ENCODE measurements around the gene MPG.

DNA sequence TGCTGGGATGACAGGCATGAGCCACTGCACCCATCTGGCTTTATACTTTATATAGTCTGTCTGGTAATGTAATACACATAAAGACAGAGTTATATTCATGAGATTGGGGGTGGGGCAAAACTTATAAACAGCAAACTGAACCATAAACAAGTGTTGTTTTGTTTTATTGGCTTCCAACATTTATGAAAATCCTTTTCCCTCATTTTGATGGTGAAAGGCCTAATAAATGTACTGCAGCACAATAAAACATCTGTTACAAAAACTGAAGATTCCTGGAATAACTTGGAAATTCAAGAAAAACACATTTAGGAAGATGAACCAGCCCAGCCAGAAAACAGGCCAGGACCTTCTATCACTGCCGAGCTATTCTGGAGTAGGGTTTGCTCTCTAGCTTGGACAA, 44.3 kb downstream of the MPG start:
- TF ChIP-seq REST (IDR thresholded peaks at IDR 0.05; ENCODE audit: borderline replicate concordance), result no peak
- TF ChIP-seq, protein P1, sequence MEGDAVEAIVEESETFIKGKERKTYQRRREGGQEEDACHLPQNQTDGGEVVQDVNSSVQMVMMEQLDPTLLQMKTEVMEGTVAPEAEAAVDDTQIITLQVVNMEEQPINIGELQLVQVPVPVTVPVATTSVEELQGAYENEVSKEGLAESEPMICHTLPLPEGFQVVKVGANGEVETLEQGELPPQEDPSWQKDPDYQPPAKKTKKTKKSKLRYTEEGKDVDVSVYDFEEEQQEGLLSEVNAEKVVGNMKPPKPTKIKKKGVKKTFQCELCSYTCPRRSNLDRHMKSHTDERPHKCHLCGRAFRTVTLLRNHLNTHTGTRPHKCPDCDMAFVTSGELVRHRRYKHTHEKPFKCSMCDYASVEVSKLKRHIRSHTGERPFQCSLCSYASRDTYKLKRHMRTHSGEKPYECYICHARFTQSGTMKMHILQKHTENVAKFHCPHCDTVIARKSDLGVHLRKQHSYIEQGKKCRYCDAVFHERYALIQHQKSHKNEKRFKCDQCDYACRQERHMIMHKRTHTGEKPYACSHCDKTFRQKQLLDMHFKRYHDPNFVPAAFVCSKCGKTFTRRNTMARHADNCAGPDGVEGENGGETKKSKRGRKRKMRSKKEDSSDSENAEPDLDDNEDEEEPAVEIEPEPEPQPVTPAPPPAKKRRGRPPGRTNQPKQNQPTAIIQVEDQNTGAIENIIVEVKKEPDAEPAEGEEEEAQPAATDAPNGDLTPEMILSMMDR (IDR thresholded peaks at IDR 0.05; ENCODE audit: poor library complexity, severe bottlenecking), result no peak

Data from neural cell (in vitro differentiated cells).